Astrocyte (in vitro differentiated cells and primary cell): ENCODE results near the gene UBE2E3.

ENCODE experiments used
- EZH2 ChIP-seq: IDR thresholded peaks from 2 replicates; pipeline ENCODE4 v1.6.1; 2012; ENCODE audit warnings: mild to moderate bottlenecking, low read length, inconsistent platforms; ENCODE audit not compliant: insufficient read depth
- TF ChIP-seq, protein P1 (sequence below): IDR thresholded peaks from 2 replicates; pipeline ENCODE4 v1.5.1; 2011; ENCODE audit warnings: low read depth, mild to moderate bottlenecking, inconsistent platforms, low read length, moderate library complexity; ENCODE audit not compliant: insufficient read depth

- TF ChIP-seq, protein P1, sequence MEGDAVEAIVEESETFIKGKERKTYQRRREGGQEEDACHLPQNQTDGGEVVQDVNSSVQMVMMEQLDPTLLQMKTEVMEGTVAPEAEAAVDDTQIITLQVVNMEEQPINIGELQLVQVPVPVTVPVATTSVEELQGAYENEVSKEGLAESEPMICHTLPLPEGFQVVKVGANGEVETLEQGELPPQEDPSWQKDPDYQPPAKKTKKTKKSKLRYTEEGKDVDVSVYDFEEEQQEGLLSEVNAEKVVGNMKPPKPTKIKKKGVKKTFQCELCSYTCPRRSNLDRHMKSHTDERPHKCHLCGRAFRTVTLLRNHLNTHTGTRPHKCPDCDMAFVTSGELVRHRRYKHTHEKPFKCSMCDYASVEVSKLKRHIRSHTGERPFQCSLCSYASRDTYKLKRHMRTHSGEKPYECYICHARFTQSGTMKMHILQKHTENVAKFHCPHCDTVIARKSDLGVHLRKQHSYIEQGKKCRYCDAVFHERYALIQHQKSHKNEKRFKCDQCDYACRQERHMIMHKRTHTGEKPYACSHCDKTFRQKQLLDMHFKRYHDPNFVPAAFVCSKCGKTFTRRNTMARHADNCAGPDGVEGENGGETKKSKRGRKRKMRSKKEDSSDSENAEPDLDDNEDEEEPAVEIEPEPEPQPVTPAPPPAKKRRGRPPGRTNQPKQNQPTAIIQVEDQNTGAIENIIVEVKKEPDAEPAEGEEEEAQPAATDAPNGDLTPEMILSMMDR = no peak
- TF ChIP-seq EZH2 = no peak
These were observed 71.6 kb downstream of the UBE2E3 start for GRCh38 chr2:181051861-181052522.
